HG03457 (cell line): Measurements from ENCODE around the gene PLCB1.

Experiments used
- ATAC-seq: cut with Tn5 transposase; IDR thresholded peaks from one replicate; pipeline ENCODE4 v1.9.1; 2021; ENCODE audit warnings: moderate number of reproducible peaks; ENCODE audit not compliant: unreplicated experiment

Gene PLCB1

GRCh38 chr20:8903655-8904605 is 771.9 kb downstream of the PLCB1 start:
- ATAC-seq, result no peak

GRCh38 chr20:8909596-8909995 is 777.5 kb downstream of the PLCB1 start:
- no peak for ATAC-seq

GRCh38 chr20:8912096-8912495 is 780.0 kb downstream of the PLCB1 start:
- ATAC-seq, result no peak

GRCh38 chr20:8912731-8913130 is 780.7 kb downstream of the PLCB1 start:
- ATAC-seq, result no peak

GRCh38 chr20:8913456-8913855 is 781.4 kb downstream of the PLCB1 start:
- no peak for ATAC-seq

- ATAC-seq, result no peak
Measured at GRCh38 chr20:8914421-8914820, 782.4 kb downstream of the PLCB1 start.

GRCh38 chr20:8917084-8917483 is 785.0 kb downstream of the PLCB1 start:
- ATAC-seq, result no peak

GRCh38 chr20:8918145-8918544 is 786.1 kb downstream of the PLCB1 start:
- ATAC-seq, result no peak

GRCh38 chr20:8924539-8924938 is 792.5 kb downstream of the PLCB1 start:
- ATAC-seq, result no peak

GRCh38 chr20:8930726-8931125 is 798.7 kb downstream of the PLCB1 start:
- ATAC-seq, result no peak

- ATAC-seq, result no peak
Measured at GRCh38 chr20:8932192-8933165, 800.4 kb downstream of the PLCB1 start.

- no peak for ATAC-seq
Measured at GRCh38 chr20:8933381-8933807, 801.3 kb downstream of the PLCB1 start.

- ATAC-seq, result no peak
Measured at GRCh38 chr20:8934362-8934761, 802.3 kb downstream of the PLCB1 start.
